H9 (cell line): ENCODE data around the gene MRPS35. TPM values are rescaled to one million over a fixed set of nuclear protein-coding genes. Genes with fewer than 3 reads are reported as not detected.

Experiments used
- DNase-seq: peaks from one replicate; pipeline ENCODE4 v3.0.0-alpha.2; 2017
- H2AFZ ChIP-seq: one replicate; pipeline ENCODE4 v1.6.1; 2013; ENCODE audit warnings: mild to moderate bottlenecking, low read length, control low read depth, moderate library complexity
- H2AK5ac ChIP-seq: 2 replicates; pipeline ENCODE4 v1.6.1; 2013; ENCODE audit warnings: low read length, control low read depth, mixed read lengths; ENCODE audit not compliant: insufficient read length
- H2BK120ac ChIP-seq: one replicate; pipeline ENCODE4 v1.6.1; 2013; ENCODE audit warnings: low read depth, mild to moderate bottlenecking, low read length, control low read depth, inconsistent platforms; ENCODE audit not compliant: poor library complexity, severe bottlenecking
- H2BK12ac ChIP-seq: 2 replicates; pipeline ENCODE4 v1.6.1; 2013; ENCODE audit warnings: low read length, control low read depth, mixed read lengths, low read depth; ENCODE audit not compliant: insufficient read length
- H2BK15ac ChIP-seq: 2 replicates; pipeline ENCODE4 v1.6.1; 2013; ENCODE audit warnings: low read depth, low read length, control low read depth
- H2BK20ac ChIP-seq: one replicate; pipeline ENCODE4 v1.6.1; 2013; ENCODE audit warnings: low read depth, mild to moderate bottlenecking, low read length, control low read depth, inconsistent platforms; ENCODE audit not compliant: poor library complexity, severe bottlenecking
- H2BK5ac ChIP-seq: 2 replicates; pipeline ENCODE4 v1.6.1; 2013; ENCODE audit warnings: low read length, control low read depth, mixed read lengths; ENCODE audit not compliant: insufficient read length
- H3K14ac ChIP-seq: 2 replicates; pipeline ENCODE4 v1.6.1; 2013; ENCODE audit warnings: low read length, control low read depth; ENCODE audit not compliant: insufficient read depth
- H3K18ac ChIP-seq: 2 replicates; pipeline ENCODE4 v1.6.1; 2013; ENCODE audit warnings: low read depth, mild to moderate bottlenecking, mixed read lengths, low read length, control low read depth; ENCODE audit not compliant: insufficient read length
- H3K23ac ChIP-seq: 2 replicates; pipeline ENCODE4 v1.6.1; 2013; ENCODE audit warnings: low read length, control low read depth, mixed read lengths, low read depth; ENCODE audit not compliant: insufficient read length
- H3K23me2 ChIP-seq: 2 replicates; pipeline ENCODE4 v1.6.1; 2013; ENCODE audit warnings: low read depth, mild to moderate bottlenecking, mixed read lengths, low read length, control low read depth; ENCODE audit not compliant: insufficient read length, poor library complexity, severe bottlenecking
- H3K27ac ChIP-seq: 2 replicates; pipeline ENCODE4 v1.5.1; 2013; ENCODE audit warnings: low read length, control low read depth, mixed read lengths, low read depth; ENCODE audit not compliant: insufficient read length
- H3K27me3 ChIP-seq: 2 replicates; pipeline ENCODE4 v1.6.1; 2013; ENCODE audit warnings: low read length, control low read depth, inconsistent platforms; ENCODE audit not compliant: insufficient read depth
- H3K4ac ChIP-seq: 2 replicates; pipeline ENCODE4 v1.6.1; 2013; ENCODE audit warnings: low read depth, mild to moderate bottlenecking, control low read depth, inconsistent platforms, low read length, moderate library complexity
- H3K4me1 ChIP-seq: 2 replicates; pipeline ENCODE4 v1.6.1; 2013; ENCODE audit warnings: low read length, control low read depth, inconsistent platforms; ENCODE audit not compliant: insufficient read depth
- H3K4me2 ChIP-seq: 2 replicates; pipeline ENCODE4 v1.6.1; 2013; ENCODE audit warnings: low read length, control low read depth, mixed read lengths; ENCODE audit not compliant: insufficient read length, insufficient read depth
- H3K56ac ChIP-seq: 2 replicates; pipeline ENCODE4 v1.6.1; 2013; ENCODE audit warnings: low read depth, mild to moderate bottlenecking, mixed read lengths, low read length, control low read depth; ENCODE audit not compliant: insufficient read length
- H3K79me1 ChIP-seq: 2 replicates; pipeline ENCODE4 v1.6.1; 2013; ENCODE audit warnings: low read depth, mild to moderate bottlenecking, moderate library complexity, low read length, control low read depth, inconsistent platforms; ENCODE audit not compliant: insufficient read depth, poor library complexity, severe bottlenecking
- H3K79me2 ChIP-seq: 2 replicates; pipeline ENCODE4 v1.6.1; 2013; ENCODE audit warnings: low read length, control low read depth, inconsistent platforms; ENCODE audit not compliant: insufficient read depth
- H3K9ac ChIP-seq: 2 replicates; pipeline ENCODE4 v1.6.1; 2013; ENCODE audit warnings: low read length, control low read depth, mixed read lengths; ENCODE audit not compliant: insufficient read length; ENCODE audit errors: extremely low read depth
- H3K9me3 ChIP-seq: one replicate; pipeline ENCODE4 v1.6.1; 2013; ENCODE audit warnings: low read depth, low read length, inconsistent platforms; ENCODE audit not compliant: control insufficient read depth
- H3T11ph ChIP-seq: one replicate; pipeline ENCODE4 v1.6.1; 2013; ENCODE audit warnings: mild to moderate bottlenecking, low read length, control low read depth, inconsistent platforms
- H4K20me1 ChIP-seq: one replicate; pipeline ENCODE4 v1.6.1; 2013; ENCODE audit not compliant: control insufficient read depth, insufficient read length, insufficient read depth
- H4K5ac ChIP-seq: 2 replicates; pipeline ENCODE4 v1.6.1; 2013; ENCODE audit warnings: low read depth, mild to moderate bottlenecking, mixed read lengths, low read length, control low read depth; ENCODE audit not compliant: insufficient read length
- H4K8ac ChIP-seq: replicated peaks from 2 replicates; pipeline ENCODE4 v1.6.1; 2013; ENCODE audit warnings: low read length, control low read depth, mixed read lengths, low read depth; ENCODE audit not compliant: insufficient read length
- H4K91ac ChIP-seq: 2 replicates; pipeline ENCODE4 v1.6.1; 2013; ENCODE audit warnings: low read depth, mild to moderate bottlenecking, moderate library complexity, mixed read lengths, low read length, control low read depth; ENCODE audit not compliant: insufficient read length
- H3K27ac Mint-ChIP-seq, 3 experiments: 2 replicates in 2 of 3; 3 replicates in 1 of 3; pipeline ENCODE4 v1.8.0; 2020 to 2021; ENCODE audit warnings: mixed read lengths in 3 of 3, mild to moderate bottlenecking in 1 of 3, moderate library complexity in 1 of 3
- H3K27me3 Mint-ChIP-seq: 2 replicates; pipeline ENCODE4 v1.8.0; 2021; ENCODE audit warnings: low read depth, mild to moderate bottlenecking, moderate library complexity, mixed read lengths
- H3K36me3 Mint-ChIP-seq, 3 experiments: 2 replicates in 2 of 3; 3 replicates in 1 of 3; pipeline ENCODE4 v1.8.0; 2020 to 2021; ENCODE audit warnings: low read depth in 3 of 3, mixed read lengths in 3 of 3; ENCODE audit not compliant: insufficient read depth in 1 of 3
- H3K4me1 Mint-ChIP-seq, 2 experiments: 2 replicates each; pipeline ENCODE4 v1.8.0; 2020; ENCODE audit warnings: mixed read lengths in 2 of 2
- H3K4me3 Mint-ChIP-seq, 2 experiments: 2 replicates in 1 of 2; 3 replicates in 1 of 2; pipeline ENCODE4 v1.8.0; 2020 to 2021; ENCODE audit warnings: mild to moderate bottlenecking in 2 of 2, mixed read lengths in 2 of 2, moderate library complexity in 1 of 2
- H3K9me3 Mint-ChIP-seq, 2 experiments: 2 replicates in 1 of 2; 3 replicates in 1 of 2; pipeline ENCODE4 v1.8.0; 2020; ENCODE audit warnings: mild to moderate bottlenecking in 2 of 2, mixed read lengths in 2 of 2, moderate library complexity in 1 of 2
- CTCF ChIP-seq: fragments of 200-600 bp; sonication (generic); conservative IDR thresholded peaks from 3 replicates; pipeline ENCODE4 v1.8.0; 2021; ENCODE audit warnings: antibody characterized with exemption, mild to moderate bottlenecking
- WGBS: extraction: QIAGEN DNeasy Blood & Tissue Kit; methylation state at CpG from one replicate; pipeline ENCODE4 v1.1.7; 2013; ENCODE audit warnings: missing lambda C conversion rate, low lambda C conversion rate, mixed read lengths; ENCODE audit not compliant: insufficient read length; ENCODE audit errors: extremely low coverage; 5-methylcytosine and 5-hydroxymethylcytosine counted together
- total RNA-seq: library from RNA; stranded (reverse); gene quantifications from 2 replicates; pipeline ENCODE4 v1.2.1, GENCODE V29; 2021

MRPS35 gene
- total RNA-seq, 1 experiment from 2014 or later, result 45.4 TPM

GRCh38 chr12:27800819-27801218, 90.2 kb downstream of the MRPS35 start:
- H2BK120ac ChIP-seq, result no peak overlapping the region
- no CpG with 5 or more reads among the region's 3 CpGs for WGBS
- no peaks in the 10 kb centered on the region for H3K4me1 Mint-ChIP-seq
- no peak overlapping the region for H2AFZ ChIP-seq
- no peak overlapping the region for H3K23ac ChIP-seq
- H3K9me3 Mint-ChIP-seq, result no peaks in the 10 kb centered on the region
- H3K79me1 ChIP-seq, result no peaks in the 10 kb centered on the region
- H4K5ac ChIP-seq, result no peak overlapping the region
- no peak overlapping the region for H2BK20ac ChIP-seq
- H3K27ac ChIP-seq, result no peak overlapping the region
- no peak overlapping the region for H3K18ac ChIP-seq
- H3K36me3 Mint-ChIP-seq, result peaks cover 9 to 34% (median 33%) of the 10 kb centered on the region in 3 experiments; a peak in 6 of 7 replicates
- H3K56ac ChIP-seq, result no peak overlapping the region
- no peak for DNase-seq
- H3K27me3 ChIP-seq, result no peaks in the 10 kb centered on the region
- H3K9ac ChIP-seq, result no peak overlapping the region
- H3K9me3 ChIP-seq, result no peaks in the 10 kb centered on the region
- no peaks in the 10 kb centered on the region for H3K23me2 ChIP-seq
- no peak overlapping the region for H4K8ac ChIP-seq
- no peak overlapping the region for H3K4me2 ChIP-seq
- no peak overlapping the region for H3K14ac ChIP-seq
- no peak for TF ChIP-seq CTCF
- H2BK15ac ChIP-seq, result no peak overlapping the region
- no peaks in the 10 kb centered on the region for H3K27me3 Mint-ChIP-seq
- no peaks in the 10 kb centered on the region for H4K20me1 ChIP-seq
- H3K4me3 Mint-ChIP-seq, result no peak overlapping the region
- no peak overlapping the region for H3K4ac ChIP-seq
- H2AK5ac ChIP-seq, result no peak overlapping the region
- no peak overlapping the region for H2BK5ac ChIP-seq
- H2BK12ac ChIP-seq, result no peak overlapping the region
- H4K91ac ChIP-seq, result no peak overlapping the region
- H3K79me2 ChIP-seq, result no peaks in the 10 kb centered on the region
- H3K27ac Mint-ChIP-seq, result peak overlapping the region in 1 of 3 experiments; percentile 18; a peak in 3 of 7 replicates
- no peaks in the 10 kb centered on the region for H3K4me1 ChIP-seq
- no peak overlapping the region for H3T11ph ChIP-seq
